HG03469 (cell line): ENCODE measurements around the gene ERC2.

Experiments used
- ATAC-seq: cut with Tn5 transposase; IDR thresholded peaks from one replicate; pipeline ENCODE4 v1.9.1; 2021; ENCODE audit warnings: mild to moderate bottlenecking, moderate library complexity, moderate number of reproducible peaks; ENCODE audit not compliant: unreplicated experiment

The ERC2 gene

DNA sequence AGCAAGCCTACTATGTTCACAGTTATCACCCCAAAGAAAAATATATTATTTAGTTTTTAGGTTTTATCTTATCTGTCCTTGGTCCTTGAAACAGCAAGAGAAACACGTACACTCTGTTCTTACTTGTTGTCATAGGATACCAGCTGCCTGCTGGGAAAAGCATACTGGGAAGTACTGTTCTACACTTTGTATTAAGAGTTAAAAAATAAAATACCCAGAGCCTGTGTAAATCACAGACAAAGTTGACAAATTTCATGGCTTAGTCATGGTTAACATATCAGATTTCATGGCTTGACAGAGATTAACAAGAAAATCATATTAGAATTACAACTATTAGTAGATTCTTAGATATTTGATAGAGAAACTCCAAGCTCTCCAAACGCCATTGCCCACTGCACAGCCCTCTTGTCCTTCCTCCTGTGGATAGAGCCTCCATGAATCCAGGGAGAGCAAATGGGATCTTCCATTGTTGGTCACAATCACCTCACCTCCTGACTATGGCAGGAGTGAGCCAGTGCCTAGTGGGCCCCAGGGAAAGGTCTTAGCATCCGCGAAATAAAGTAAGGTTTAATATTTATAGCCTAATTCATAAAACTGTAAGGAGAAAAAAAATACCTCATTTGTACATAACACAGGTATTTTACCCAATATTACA lies 853.1 kb downstream of the ERC2 start:
- no peak for ATAC-seq

GRCh38 chr3:55611121-55611520 lies 857.1 kb downstream of the ERC2 start:
- no peak for ATAC-seq

DNA sequence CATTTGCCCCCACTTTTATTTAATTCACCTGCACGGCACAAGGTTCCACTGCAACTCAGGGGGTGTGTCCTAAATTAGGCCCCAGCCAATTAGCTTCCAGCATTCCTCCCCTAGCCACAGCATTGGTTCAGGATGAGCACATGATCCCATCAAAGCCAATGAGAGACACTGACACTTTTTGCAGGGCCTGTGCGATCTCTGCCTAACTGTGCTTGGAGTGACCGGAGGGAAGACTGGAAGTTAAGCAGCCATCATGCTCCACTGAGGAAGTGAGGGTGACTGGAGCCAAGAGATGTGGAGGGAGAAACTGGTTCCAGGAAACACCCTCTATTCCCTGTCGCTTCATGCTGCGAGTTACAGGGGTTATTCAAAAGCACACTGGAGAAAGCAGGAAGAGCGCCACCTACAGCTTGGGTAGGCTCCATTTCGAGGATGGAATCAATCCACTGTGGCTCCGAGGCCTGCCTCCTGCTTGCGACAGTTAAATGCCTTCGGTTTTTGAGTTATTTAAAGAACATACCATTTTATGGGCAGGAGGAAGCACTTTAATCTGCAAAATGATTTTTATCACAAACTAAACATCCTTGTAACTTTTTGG lies 858.9 kb downstream of the ERC2 start:
- no peak for ATAC-seq

DNA sequence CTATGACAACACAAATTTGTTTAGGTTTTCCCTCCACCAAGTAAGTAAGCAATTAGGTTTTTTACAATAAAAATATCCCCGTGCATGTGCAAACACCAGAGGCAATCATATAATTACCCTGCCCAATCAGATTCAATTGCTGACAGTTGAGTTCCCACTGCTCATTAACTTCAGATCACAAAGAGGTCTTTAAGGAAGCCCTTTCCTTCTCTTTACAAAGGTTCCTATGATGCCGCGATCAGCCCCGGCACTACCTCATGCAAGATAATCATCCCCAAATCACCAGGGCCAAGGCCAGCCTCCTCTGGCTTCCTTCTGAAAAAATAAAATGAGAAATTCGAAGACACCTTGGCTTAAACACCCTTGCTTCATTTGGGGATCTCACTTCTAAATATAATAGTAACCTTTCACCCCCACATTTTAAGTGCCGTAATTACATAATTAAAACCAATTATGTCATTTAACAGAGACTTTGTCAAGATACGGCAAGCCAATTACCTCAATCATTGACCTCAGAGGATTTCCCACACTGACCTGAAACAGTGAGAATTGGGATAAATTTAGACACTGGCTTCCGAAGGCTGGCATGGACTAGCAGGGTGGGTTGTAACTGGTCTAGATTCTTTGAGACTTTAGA lies 859.8 kb downstream of the ERC2 start:
- no peak for ATAC-seq

- ATAC-seq = peak; percentile 69
Observed at GRCh38 chr3:55607844-55608243, 860.4 kb downstream of the ERC2 start.

GRCh38 chr3:55607175-55607574 lies 861.1 kb downstream of the ERC2 start:
- ATAC-seq = no peak

DNA sequence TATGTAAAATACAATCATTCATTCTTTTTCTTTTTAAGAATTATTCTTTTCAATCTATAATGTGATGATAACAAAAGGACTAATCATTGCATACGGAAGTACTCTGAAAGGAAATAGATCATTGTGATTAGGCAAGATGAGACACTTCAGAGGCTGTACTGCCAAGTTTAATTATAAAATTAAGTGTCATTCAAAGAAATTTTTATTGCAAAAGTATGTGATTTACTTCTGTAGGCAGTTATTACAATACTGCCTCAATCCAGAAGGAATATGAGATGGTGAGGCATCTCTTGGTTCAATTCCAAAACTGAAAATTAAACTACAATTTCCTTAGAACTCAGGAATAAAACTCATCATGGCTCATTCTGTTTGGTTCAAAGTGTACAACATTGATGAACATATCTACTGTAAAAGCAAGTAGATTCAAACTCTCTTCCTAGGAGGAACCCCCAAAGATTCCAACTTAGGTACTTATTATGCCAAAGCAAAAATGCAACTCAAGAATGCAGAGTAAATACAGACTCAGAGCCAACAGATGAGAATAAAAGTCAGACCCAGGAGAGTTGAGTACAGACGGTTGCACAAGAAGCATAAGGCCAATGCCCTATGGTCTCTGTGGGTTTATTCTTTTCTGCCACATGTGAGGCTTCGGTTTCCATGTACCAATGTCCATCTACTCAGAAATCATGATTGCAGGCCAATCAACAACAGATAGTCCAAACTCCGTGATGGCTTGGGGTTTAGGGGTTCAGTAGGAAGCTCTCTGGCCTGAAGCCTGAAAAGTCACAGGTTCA lies 862.6 kb downstream of the ERC2 start:
- ATAC-seq = no peak

- no peak for ATAC-seq
Observed at GRCh38 chr3:55604846-55605245, 863.4 kb downstream of the ERC2 start.

DNA sequence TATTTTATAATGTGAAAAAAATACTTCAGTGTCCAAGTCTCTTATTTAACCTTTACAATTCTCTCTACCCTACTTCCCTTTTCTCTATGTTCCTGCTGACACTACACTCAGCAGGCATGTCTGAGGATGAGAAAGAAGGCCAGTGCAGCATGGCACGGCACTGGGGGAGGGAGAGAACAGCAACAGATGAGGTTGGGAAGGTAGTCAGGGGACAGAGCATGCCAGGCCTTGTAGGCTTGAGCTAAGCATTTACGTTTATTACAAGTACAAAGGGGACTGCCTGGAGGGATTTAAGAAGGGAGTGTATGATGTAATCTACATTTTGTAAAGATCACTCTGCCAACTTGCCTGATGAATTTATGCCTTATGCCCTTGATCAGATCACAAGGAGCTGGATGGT lies 863.9 kb downstream of the ERC2 start:
- no peak for ATAC-seq

DNA sequence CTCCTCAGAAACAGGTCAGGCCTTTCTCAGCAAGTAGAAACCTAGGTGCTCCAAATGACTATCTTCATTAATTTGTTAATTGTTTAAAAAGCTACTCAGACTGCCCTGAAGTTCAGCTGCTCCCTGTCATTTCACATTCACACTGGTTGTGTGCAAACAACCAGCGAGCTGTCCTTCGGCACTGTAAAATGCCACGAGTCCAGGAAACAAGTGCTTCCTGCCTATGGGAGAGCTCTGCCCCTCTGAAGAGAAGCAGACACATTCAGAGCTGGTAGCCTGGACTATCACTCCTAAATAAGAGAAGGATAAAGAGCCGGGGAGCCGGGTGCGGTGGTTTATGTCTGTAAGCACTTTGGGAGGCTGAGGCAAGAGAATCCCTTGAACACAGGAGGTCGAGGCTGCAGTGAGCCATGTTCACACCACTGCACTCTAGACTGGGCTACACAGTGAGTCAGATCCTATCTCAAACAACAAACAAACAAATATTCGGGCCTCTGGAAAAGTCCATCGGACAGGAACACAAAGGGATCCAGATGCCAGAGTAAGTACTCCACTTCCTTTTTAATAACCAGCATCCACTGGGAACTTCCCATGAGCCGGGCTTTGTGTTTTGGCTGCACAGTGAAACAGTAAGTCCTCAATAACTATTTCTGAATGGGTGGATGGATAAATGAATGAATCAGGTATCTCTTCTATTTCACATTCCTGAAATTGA lies 866.7 kb downstream of the ERC2 start:
- no peak for ATAC-seq

GRCh38 chr3:55598224-55598623 lies 870.0 kb downstream of the ERC2 start:
- no peak for ATAC-seq

DNA sequence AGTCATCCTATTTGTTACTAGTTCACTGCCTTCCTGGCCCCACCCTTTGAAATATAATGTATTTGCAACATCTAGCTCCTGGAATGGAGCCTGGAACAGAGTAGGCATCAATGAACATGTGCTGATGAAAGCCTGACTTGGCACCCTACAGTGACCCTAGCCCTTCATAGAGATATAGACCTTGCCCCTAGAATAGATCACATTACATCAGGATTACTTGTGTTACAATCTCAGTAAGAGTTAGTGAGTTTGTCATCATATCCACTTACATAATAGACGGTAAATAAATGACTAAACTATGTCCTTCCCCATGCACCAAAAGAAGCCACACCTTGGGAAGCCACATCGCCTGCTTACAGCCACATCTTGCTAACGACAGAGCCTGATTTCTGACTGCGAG lies 870.6 kb downstream of the ERC2 start:
- no peak for ATAC-seq

DNA sequence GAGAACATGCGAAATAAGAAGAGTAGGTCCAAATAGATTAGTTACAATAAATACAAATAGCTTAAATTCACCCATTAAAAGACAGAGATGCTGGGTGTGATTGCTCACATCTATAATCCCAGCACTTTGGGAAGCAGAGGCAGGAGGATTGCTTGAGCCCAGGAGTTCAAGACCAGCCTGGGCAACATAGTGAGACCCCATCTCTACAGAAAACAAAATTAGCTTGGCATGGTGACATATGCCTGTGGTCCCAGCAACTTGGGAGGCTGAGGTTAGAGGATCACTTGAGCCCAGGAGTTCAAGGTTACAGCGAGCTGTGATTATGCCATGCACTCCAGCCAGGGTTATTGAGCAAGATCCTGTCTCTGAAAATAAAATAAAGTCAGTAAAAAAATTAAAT lies 872.1 kb downstream of the ERC2 start:
- ATAC-seq = no peak

DNA sequence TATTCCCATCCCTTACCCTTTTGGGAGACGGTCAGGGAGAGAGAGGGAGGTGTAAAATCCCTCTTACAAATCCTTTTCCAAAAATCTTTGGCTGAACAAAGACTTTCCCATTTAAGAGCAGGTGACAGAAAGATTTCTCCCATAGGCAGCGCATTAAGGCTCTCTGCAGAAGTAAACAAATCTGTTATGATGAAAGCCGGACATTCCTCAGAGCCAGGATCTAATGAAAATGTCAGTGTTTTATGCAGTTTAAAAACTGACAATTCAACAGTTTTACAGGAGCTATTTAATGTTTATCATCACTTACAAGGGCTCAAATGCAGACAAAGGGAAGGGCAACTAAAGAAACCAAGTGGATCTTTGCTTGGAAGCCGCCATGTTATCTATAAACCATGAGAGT lies 872.8 kb downstream of the ERC2 start:
- no peak for ATAC-seq

DNA sequence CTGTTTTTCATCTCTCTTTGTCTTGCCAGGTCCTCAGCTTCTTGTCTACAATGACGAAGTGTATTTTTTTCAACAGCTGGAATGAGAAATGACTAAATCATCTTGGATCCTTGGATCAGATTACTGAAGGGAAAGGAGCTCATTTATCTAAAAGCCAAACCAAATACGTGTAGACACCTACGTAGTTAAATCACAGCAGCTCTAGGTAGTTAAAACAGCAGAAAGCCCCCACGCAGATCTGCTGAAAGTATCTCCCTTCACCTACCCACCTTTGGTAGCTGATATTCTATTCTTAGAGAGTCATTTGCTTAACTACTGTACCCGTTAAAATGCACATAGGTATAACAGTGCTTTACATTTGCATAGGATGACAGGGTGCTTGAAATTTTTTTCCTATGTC lies 875.7 kb downstream of the ERC2 start:
- ATAC-seq = no peak

GRCh38 chr3:55591888-55592287 lies 876.4 kb downstream of the ERC2 start:
- ATAC-seq = no peak

DNA sequence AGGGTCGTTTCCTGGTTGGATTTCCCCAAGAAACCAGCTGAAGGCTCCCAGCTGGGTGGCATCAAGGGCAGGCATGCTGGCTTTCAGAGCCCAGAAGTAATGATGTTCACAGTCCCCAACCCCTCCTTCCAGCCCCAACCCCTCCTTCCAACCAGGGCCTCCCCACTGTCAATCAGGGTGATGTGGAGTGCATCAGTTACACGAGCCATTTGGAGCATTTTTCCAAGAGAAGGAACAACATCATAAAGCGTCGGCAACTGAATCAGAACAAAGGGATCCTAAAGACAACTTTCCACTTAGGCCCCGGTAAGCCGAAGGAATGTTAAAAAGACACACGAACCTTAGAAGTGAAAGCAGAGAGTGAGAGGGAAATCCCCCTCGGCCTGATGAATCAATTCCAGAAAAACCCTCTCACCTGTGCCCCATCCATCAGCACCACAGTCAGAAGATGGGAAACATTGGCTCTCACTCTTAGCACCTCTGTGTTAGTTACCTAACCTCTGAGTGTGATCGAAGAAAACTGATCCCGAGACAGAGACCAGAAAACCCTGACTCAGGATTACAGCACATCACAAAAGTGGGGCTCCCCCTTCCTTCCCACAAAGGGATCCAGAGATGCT lies 880.0 kb downstream of the ERC2 start:
- ATAC-seq = peak; percentile 41

DNA sequence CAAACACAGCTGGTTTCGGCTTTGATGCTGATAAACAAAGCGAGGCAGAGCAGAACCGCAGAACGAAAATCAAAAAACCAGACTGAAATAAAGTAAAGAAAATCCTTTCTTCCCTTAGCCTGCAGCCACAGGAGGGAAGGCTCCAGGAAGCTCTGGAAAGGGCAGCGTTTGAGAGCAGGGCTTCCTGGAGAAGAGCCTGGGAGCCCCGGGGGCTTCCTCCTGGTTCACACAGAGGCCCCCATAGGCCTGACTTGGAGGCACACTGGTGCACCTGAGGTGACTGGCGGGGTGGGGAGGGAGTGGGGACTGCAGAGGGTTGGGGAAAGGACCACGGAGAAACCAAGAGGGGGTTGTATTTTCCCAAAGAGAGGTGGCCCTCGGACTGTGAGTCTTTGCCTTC lies 882.4 kb downstream of the ERC2 start:
- no peak for ATAC-seq

- no peak for ATAC-seq
Observed at GRCh38 chr3:55584716-55585368, 883.4 kb downstream of the ERC2 start.

GRCh38 chr3:55584030-55584429 lies 884.2 kb downstream of the ERC2 start:
- no peak for ATAC-seq
